Epithelial cell of esophagus (primary cell): ENCODE results near the gene TLE5.
A peak's percentile ranks its signal among the peaks of the same experiment; 100 is the strongest.
"Not testable (repeated sequence)": the region's sequence is repeated elsewhere in the genome, so short reads cannot be mapped to it uniquely, and the experiment has no call there.

ENCODE experiments used
- DNase-seq: peaks from one replicate; pipeline ENCODE4 v3.0.0; 2010; ENCODE audit warnings: low read depth
- H3K4me3 ChIP-seq: 2 replicates; pipeline ENCODE4 v1.5.1; 2011; ENCODE audit warnings: mild to moderate bottlenecking, low read length, control low read depth
- CTCF ChIP-seq: IDR thresholded peaks from 2 replicates; pipeline ENCODE4 v1.5.1; 2011; ENCODE audit warnings: low read depth, mild to moderate bottlenecking, low read length, control low read depth, inconsistent platforms; ENCODE audit not compliant: insufficient read depth; ENCODE audit errors: missing control alignments

The TLE5 gene

GRCh38 chr19:3095441-3096191 lies 33.3 kb upstream of the TLE5 start:
- TF ChIP-seq CTCF = no peak
- peak overlapping the region; percentile 84 for H3K4me3 ChIP-seq
- DNase-seq = peak; percentile 33

GRCh38 chr19:3094601-3095440 lies 32.5 kb upstream of the TLE5 start:
- H3K4me3 ChIP-seq = peak overlapping the region; percentile 84
- no peak for TF ChIP-seq CTCF
- peak; percentile 38 for DNase-seq

- H3K4me3 ChIP-seq, DNase-seq: not testable (repeated sequence)
These were observed 27.1 kb upstream of the TLE5 start for GRCh38 chr19:3089299-3089855.

- TF ChIP-seq CTCF = no peak
- H3K4me3 ChIP-seq = no peak overlapping the region
- DNase-seq = no peak
These were observed 25.5 kb upstream of the TLE5 start for GRCh38 chr19:3087769-3088168.

GRCh38 chr19:3084943-3085342 lies 22.6 kb upstream of the TLE5 start:
- TF ChIP-seq CTCF = no peak
- DNase-seq = no peak
- H3K4me3 ChIP-seq = no peak overlapping the region

- DNase-seq = no peak
- H3K4me3 ChIP-seq = no peak overlapping the region
- no peak for TF ChIP-seq CTCF
These were observed 21.7 kb upstream of the TLE5 start for GRCh38 chr19:3083964-3084363.

- no peak overlapping the region for H3K4me3 ChIP-seq
- no peak for TF ChIP-seq CTCF
- DNase-seq = no peak
These were observed 20.0 kb upstream of the TLE5 start for GRCh38 chr19:3082331-3082730.
